ENCODE measurements around the gene GPC6. TPM values are rescaled to one million over a fixed set of nuclear protein-coding genes. Genes with fewer than 3 reads are reported as not detected.

The GPC6 gene
- total RNA-seq, 4 donors from 2014 or later: 2.7 to 5.7 (median 4.4) TPM

- Histone ChIP-seq H3K36me3 (no peaks in the 10 kb centered on the region), H3K27ac (no peak overlapping the region), H3K9me3 (no peaks in the 10 kb centered on the region), H3K4me3 (no peak overlapping the region), H3K27me3 (no peaks in the 10 kb centered on the region), H3K4me1 (no peaks in the 10 kb centered on the region)
- no peak for TF ChIP-seq CTCF (IDR thresholded peaks at IDR 0.05)
- 90% methylated on average over 5 of the region's 5 CpGs for WGBS
- no peak for DNase-seq (ENCODE audit: low spot score in 2 of 2)
Measured at GRCh38 chr13:93776936-93777335, 550.3 kb downstream of the GPC6 start.

- no peaks in the 10 kb centered on the region for H3K4me1 ChIP-seq
- no peaks in the 10 kb centered on the region for H3K27me3 ChIP-seq
- no peak for TF ChIP-seq POLR2AphosphoS5 (IDR thresholded peaks at IDR 0.05)
- no peak for TF ChIP-seq EP300 (IDR thresholded peaks at IDR 0.05)
- no peak for TF ChIP-seq POLR2A (IDR thresholded peaks at IDR 0.05)
- no peak for TF ChIP-seq CTCF (IDR thresholded peaks at IDR 0.05)
- H3K36me3 ChIP-seq: no peaks in the 10 kb centered on the region
- no peak for DNase-seq (ENCODE audit: low spot score in 2 of 2)
- no peaks in the 10 kb centered on the region for H3K9me3 ChIP-seq
- H3K4me3 ChIP-seq: no peak overlapping the region
- WGBS: 63% methylated on average over 2 of the region's 2 CpGs
- H3K27ac ChIP-seq: no peak overlapping the region
Measured at GRCh38 chr13:93777504-93777903, 550.9 kb downstream of the GPC6 start.

- WGBS: 70% methylated on average over 1 of the region's 1 CpG
- DNase-seq (ENCODE audit: low spot score in 2 of 2): no peak
Measured at GRCh38 chr13:93778548-93778947, 551.9 kb downstream of the GPC6 start.

GRCh38 chr13:93784191-93784590, 557.6 kb downstream of the GPC6 start:
- DNase-seq (ENCODE audit: low spot score in 2 of 2): no peak
- H3K27me3 ChIP-seq: no peaks in the 10 kb centered on the region
- 74% methylated on average over 1 of the region's 1 CpG for WGBS

More at GRCh38 chr13:93778548-93778947, 551.9 kb downstream of the GPC6 start:
- H3K27me3 ChIP-seq: no peaks in the 10 kb centered on the region
- no peaks in the 10 kb centered on the region for H3K9me3 ChIP-seq
- TF ChIP-seq POLR2A (IDR thresholded peaks at IDR 0.05): no peak
- TF ChIP-seq POLR2AphosphoS5 (IDR thresholded peaks at IDR 0.05): no peak
- TF ChIP-seq CTCF (IDR thresholded peaks at IDR 0.05): no peak
- no peak for TF ChIP-seq EP300 (IDR thresholded peaks at IDR 0.05)
- no peaks in the 10 kb centered on the region for H3K4me1 ChIP-seq
- H3K36me3 ChIP-seq: no peaks in the 10 kb centered on the region
- no peak overlapping the region for H3K27ac ChIP-seq
- no peak overlapping the region for H3K4me3 ChIP-seq

GRCh38 chr13:93786846-93787489, 560.4 kb downstream of the GPC6 start:
- 67% methylated on average over 4 of the region's 4 CpGs for WGBS
- no peak overlapping the region for H3K4me3 ChIP-seq
- H3K9me3 ChIP-seq: no peaks in the 10 kb centered on the region
- no peak overlapping the region for H3K27ac ChIP-seq
- no peak for TF ChIP-seq POLR2A (IDR thresholded peaks at IDR 0.05)
- no peak for TF ChIP-seq POLR2AphosphoS5 (IDR thresholded peaks at IDR 0.05)
- TF ChIP-seq CTCF (IDR thresholded peaks at IDR 0.05): no peak
- no peak for TF ChIP-seq EP300 (IDR thresholded peaks at IDR 0.05)
- no peaks in the 10 kb centered on the region for H3K36me3 ChIP-seq
- no peak for DNase-seq (ENCODE audit: low spot score in 2 of 2)
- H3K27me3 ChIP-seq: no peaks in the 10 kb centered on the region
- H3K4me1 ChIP-seq: no peaks in the 10 kb centered on the region

More at GRCh38 chr13:93784191-93784590, 557.6 kb downstream of the GPC6 start:
- H3K4me3 ChIP-seq: no peak overlapping the region
- H3K9me3 ChIP-seq: no peaks in the 10 kb centered on the region
- no peak overlapping the region for H3K27ac ChIP-seq
- no peak for TF ChIP-seq CTCF (IDR thresholded peaks at IDR 0.05)
- TF ChIP-seq POLR2AphosphoS5 (IDR thresholded peaks at IDR 0.05): no peak
- no peaks in the 10 kb centered on the region for H3K36me3 ChIP-seq
- H3K4me1 ChIP-seq: no peaks in the 10 kb centered on the region

All from suprapubic skin (tissue), 4 donors.